ENCODE measurements around the gene BHLHE40.

The BHLHE40 gene

DNA sequence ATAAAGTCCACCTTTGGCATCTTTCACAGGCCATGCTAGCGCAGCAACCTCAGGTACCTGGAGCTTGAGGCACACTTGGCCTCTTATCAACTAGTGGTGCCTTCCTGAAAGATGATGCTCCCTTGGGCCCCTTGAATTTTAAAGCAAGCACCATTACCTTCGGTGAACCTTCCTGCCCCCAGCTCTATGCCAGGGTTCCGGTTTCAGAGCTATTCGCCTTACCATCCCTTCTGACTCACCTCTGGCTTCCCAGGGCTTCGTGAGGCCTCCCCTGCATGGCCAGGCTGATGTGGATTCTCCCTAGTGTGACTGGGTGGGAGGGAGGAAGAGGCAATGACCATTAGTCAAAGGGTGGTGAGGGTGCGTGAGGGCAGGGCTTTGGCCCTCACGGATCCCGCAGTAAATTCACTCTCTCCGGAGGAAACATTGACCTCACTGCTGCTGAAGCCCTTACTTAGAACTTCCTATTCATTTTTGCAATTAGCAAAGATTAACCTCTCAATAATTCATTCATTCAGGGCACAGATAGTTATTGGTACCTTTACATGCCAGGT lies 16.3 kb downstream of the BHLHE40 start:
- no peak overlapping the region for H3K9ac ChIP-seq (ENCODE audit: low read length)
- H3K9me3 ChIP-seq (ENCODE audit: low read length) = no peaks in the 10 kb centered on the region
- H3K4me1 ChIP-seq (ENCODE audit: insufficient read depth, low read length) = peaks cover 5% of the 10 kb centered on the region
- H3K27ac ChIP-seq (ENCODE audit: low read depth, low read length) = peak overlapping the region; percentile 17
- H3K36me3 ChIP-seq (ENCODE audit: insufficient read depth, low read length) = no peaks in the 10 kb centered on the region
- no peaks in the 10 kb centered on the region for H3K27me3 ChIP-seq (ENCODE audit: control insufficient read depth in 1 of 2, insufficient read depth in 2 of 2, low read length in 2 of 2)
- H3K4me3 ChIP-seq (ENCODE audit: low read depth in 1 of 2, low read length in 2 of 2) = no peak overlapping the region

- H3K27me3 ChIP-seq (ENCODE audit: control insufficient read depth in 1 of 2, insufficient read depth in 2 of 2, low read length in 2 of 2) = no peaks in the 10 kb centered on the region
- no peak overlapping the region for H3K4me3 ChIP-seq (ENCODE audit: low read depth in 1 of 2, low read length in 2 of 2)
- no peaks in the 10 kb centered on the region for H3K9me3 ChIP-seq (ENCODE audit: low read length)
- H3K27ac ChIP-seq (ENCODE audit: low read depth, low read length) = no peak overlapping the region
- no peaks in the 10 kb centered on the region for H3K36me3 ChIP-seq (ENCODE audit: insufficient read depth, low read length)
- no peak overlapping the region for H3K9ac ChIP-seq (ENCODE audit: low read length)
- peaks cover 5% of the 10 kb centered on the region for H3K4me1 ChIP-seq (ENCODE audit: insufficient read depth, low read length)
Measured at GRCh38 chr3:4996223-4996765, 17.1 kb downstream of the BHLHE40 start.

DNA sequence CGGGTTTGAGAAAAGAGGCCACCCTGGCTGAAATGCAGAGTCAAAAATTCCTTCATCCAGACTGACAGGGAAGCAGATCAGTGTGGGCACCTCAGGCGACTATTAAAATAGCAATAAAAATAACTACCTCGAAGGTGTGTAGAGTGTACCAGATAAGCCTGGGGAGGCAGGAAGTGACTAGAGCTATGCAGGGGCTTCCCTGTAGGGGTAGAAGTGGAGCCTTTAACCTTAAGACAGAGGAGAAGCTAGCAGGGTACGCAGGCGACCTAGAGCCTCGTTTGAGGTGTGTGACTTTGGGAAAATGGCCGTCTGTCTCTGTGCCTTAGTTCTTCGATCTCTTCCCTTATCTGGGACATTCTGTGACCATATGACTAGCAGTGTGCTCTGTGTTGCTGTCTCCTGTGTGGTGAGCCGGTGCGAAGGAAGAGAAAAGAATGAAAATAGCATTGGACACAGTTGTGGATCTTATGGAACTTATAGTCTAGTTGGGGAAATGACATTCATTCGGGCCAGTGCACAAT lies 17.6 kb downstream of the BHLHE40 start:
- Histone ChIP-seq H3K27me3 (ENCODE audit: control insufficient read depth in 1 of 2, insufficient read depth in 2 of 2, low read length in 2 of 2) (no peaks in the 10 kb centered on the region), H3K9me3 (ENCODE audit: low read length) (no peaks in the 10 kb centered on the region), H3K4me3 (ENCODE audit: low read depth in 1 of 2, low read length in 2 of 2) (no peak overlapping the region), H3K9ac (ENCODE audit: low read length) (no peak overlapping the region), H3K36me3 (ENCODE audit: insufficient read depth, low read length) (no peaks in the 10 kb centered on the region), H3K27ac (ENCODE audit: low read depth, low read length) (no peak overlapping the region), H3K4me1 (ENCODE audit: insufficient read depth, low read length) (peaks cover 5% of the 10 kb centered on the region)

- Histone ChIP-seq H3K9ac (ENCODE audit: low read length) (no peak overlapping the region), H3K9me3 (ENCODE audit: low read length) (no peaks in the 10 kb centered on the region), H3K36me3 (ENCODE audit: insufficient read depth, low read length) (no peaks in the 10 kb centered on the region), H3K27me3 (ENCODE audit: control insufficient read depth in 1 of 2, insufficient read depth in 2 of 2, low read length in 2 of 2) (no peaks in the 10 kb centered on the region), H3K4me1 (ENCODE audit: insufficient read depth, low read length) (peaks cover 5% of the 10 kb centered on the region), H3K4me3 (ENCODE audit: low read depth in 1 of 2, low read length in 2 of 2) (no peak overlapping the region), H3K27ac (ENCODE audit: low read depth, low read length) (no peak overlapping the region)
Measured at GRCh38 chr3:4997946-4998345, 18.7 kb downstream of the BHLHE40 start.

DNA sequence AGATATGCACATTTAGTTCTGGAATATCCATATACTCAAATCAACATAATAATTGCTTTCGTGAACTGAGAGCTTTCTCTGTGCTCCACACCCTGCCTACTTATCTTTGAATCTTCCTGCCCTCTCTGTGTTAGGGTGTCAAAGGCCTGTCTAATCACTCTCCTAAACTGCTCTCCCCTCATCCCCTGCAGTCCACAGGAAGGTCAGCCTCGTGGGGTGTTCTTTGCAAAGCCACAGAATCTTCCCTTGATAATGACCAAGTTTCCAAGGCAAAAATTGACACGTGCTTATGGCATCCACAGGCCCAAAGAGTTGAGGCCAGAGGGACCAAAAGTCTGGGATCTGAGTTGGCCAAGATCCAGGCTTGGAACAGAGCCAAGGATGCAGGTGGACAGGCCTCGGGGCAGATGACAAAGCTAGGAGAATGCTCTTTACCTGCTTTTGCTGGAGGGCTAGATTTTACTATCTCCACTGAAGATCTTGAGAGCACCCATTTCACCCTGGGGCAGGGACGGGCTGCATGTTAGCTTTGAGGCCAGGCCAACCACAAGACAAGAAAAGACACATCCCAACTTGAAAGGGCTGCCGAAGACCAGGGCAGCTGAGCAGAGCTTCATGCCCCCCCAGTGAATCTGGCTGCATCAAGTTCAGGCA lies 20.4 kb downstream of the BHLHE40 start:
- Histone ChIP-seq H3K27me3 (ENCODE audit: control insufficient read depth in 1 of 2, insufficient read depth in 2 of 2, low read length in 2 of 2) (no peaks in the 10 kb centered on the region), H3K9ac (ENCODE audit: low read length) (no peak overlapping the region), H3K4me1 (ENCODE audit: insufficient read depth, low read length) (peaks cover 5% of the 10 kb centered on the region), H3K4me3 (ENCODE audit: low read depth in 1 of 2, low read length in 2 of 2) (no peak overlapping the region), H3K36me3 (ENCODE audit: insufficient read depth, low read length) (no peaks in the 10 kb centered on the region), H3K27ac (ENCODE audit: low read depth, low read length) (no peak overlapping the region), H3K9me3 (ENCODE audit: low read length) (no peaks in the 10 kb centered on the region)

DNA sequence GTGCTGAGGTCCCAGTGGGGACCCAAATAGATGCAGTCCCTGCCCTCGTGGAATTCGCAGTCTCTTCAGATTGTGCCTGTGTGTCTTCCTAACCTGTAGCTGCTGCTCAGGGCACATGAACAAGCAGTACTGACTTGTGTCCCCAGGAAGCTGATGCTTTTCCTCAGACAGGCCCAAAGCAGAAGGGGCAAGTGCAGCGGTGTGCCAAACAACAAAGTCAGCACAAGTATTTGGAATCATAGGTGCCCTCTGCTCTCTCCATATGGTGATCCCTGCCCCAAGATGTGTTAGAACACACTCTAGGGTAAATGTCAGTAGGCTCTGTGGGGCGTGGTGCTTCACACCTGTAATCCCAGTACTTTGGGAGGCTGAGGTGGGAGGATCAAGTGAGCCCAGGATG lies 21.9 kb downstream of the BHLHE40 start:
- Histone ChIP-seq H3K4me3 (ENCODE audit: low read depth in 1 of 2, low read length in 2 of 2) (no peak overlapping the region), H3K36me3 (ENCODE audit: insufficient read depth, low read length) (no peaks in the 10 kb centered on the region), H3K27me3 (ENCODE audit: control insufficient read depth in 1 of 2, insufficient read depth in 2 of 2, low read length in 2 of 2) (no peaks in the 10 kb centered on the region), H3K9ac (ENCODE audit: low read length) (no peak overlapping the region), H3K4me1 (ENCODE audit: insufficient read depth, low read length) (no peaks in the 10 kb centered on the region), H3K9me3 (ENCODE audit: low read length) (no peaks in the 10 kb centered on the region), H3K27ac (ENCODE audit: low read depth, low read length) (no peak overlapping the region)

DNA sequence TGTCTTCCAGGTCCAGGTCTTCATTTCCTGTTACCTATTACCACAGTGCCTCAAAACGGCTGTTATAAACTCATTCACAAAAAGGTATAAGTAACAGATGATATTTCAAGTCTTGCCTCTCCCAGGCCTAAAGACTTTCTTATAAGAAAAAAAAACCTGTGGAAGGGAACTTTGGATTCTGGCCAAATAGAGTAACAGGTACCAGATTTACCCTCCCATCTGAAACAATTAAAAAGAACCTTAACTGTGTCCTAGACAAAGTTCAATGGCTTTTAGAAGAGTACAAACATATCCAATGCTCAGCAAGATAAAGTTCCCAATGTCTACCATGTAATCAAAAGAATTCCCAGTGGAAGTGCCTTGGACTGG lies 22.6 kb downstream of the BHLHE40 start:
- Histone ChIP-seq H3K27ac (ENCODE audit: low read depth, low read length) (no peak overlapping the region), H3K9me3 (ENCODE audit: low read length) (no peaks in the 10 kb centered on the region), H3K9ac (ENCODE audit: low read length) (no peak overlapping the region), H3K4me1 (ENCODE audit: insufficient read depth, low read length) (no peaks in the 10 kb centered on the region), H3K27me3 (ENCODE audit: control insufficient read depth in 1 of 2, insufficient read depth in 2 of 2, low read length in 2 of 2) (no peaks in the 10 kb centered on the region), H3K4me3 (ENCODE audit: low read depth in 1 of 2, low read length in 2 of 2) (no peak overlapping the region), H3K36me3 (ENCODE audit: insufficient read depth, low read length) (no peaks in the 10 kb centered on the region)

- H3K9me3 ChIP-seq (ENCODE audit: low read length) = no peaks in the 10 kb centered on the region
- H3K27me3 ChIP-seq (ENCODE audit: control insufficient read depth in 1 of 2, insufficient read depth in 2 of 2, low read length in 2 of 2) = no peaks in the 10 kb centered on the region
- no peaks in the 10 kb centered on the region for H3K4me1 ChIP-seq (ENCODE audit: insufficient read depth, low read length)
- no peak overlapping the region for H3K9ac ChIP-seq (ENCODE audit: low read length)
- no peak overlapping the region for H3K4me3 ChIP-seq (ENCODE audit: low read depth in 1 of 2, low read length in 2 of 2)
- no peak overlapping the region for H3K27ac ChIP-seq (ENCODE audit: low read depth, low read length)
- H3K36me3 ChIP-seq (ENCODE audit: insufficient read depth, low read length) = no peaks in the 10 kb centered on the region
Measured at GRCh38 chr3:5002174-5002870, 23.1 kb downstream of the BHLHE40 start.

DNA sequence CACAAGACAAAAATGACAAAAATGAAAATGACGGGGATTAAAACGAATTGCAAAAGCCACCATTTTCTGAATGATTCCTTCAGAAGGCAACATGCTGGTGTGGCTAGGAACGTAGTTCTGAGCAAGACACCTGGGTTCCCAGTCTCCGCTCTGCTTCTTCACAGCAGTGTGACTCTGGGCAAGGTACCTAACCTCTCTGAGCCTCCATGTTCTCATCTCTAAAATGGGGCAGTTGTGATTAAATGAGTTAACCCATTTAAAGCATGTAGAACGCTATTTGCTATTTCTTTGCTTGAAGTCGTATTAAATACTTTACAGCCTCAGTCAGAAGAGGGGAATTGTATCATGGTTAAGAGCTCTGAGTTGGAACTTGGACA lies 23.6 kb downstream of the BHLHE40 start:
- no peaks in the 10 kb centered on the region for H3K27me3 ChIP-seq (ENCODE audit: control insufficient read depth in 1 of 2, insufficient read depth in 2 of 2, low read length in 2 of 2)
- no peak overlapping the region for H3K9ac ChIP-seq (ENCODE audit: low read length)
- no peaks in the 10 kb centered on the region for H3K4me1 ChIP-seq (ENCODE audit: insufficient read depth, low read length)
- no peaks in the 10 kb centered on the region for H3K36me3 ChIP-seq (ENCODE audit: insufficient read depth, low read length)
- H3K4me3 ChIP-seq (ENCODE audit: low read depth in 1 of 2, low read length in 2 of 2) = no peak overlapping the region
- no peak overlapping the region for H3K27ac ChIP-seq (ENCODE audit: low read depth, low read length)
- H3K9me3 ChIP-seq (ENCODE audit: low read length) = no peaks in the 10 kb centered on the region

GRCh38 chr3:5004319-5005152 lies 25.3 kb downstream of the BHLHE40 start:
- H3K27ac ChIP-seq (ENCODE audit: low read depth, low read length) = no peak overlapping the region
- H3K4me1 ChIP-seq (ENCODE audit: insufficient read depth, low read length) = no peaks in the 10 kb centered on the region

GRCh38 chr3:5005367-5005766 lies 26.1 kb downstream of the BHLHE40 start:
- H3K9ac ChIP-seq (ENCODE audit: low read length) = no peak overlapping the region
- H3K4me3 ChIP-seq (ENCODE audit: low read depth in 1 of 2, low read length in 2 of 2) = no peak overlapping the region
- H3K27me3 ChIP-seq (ENCODE audit: control insufficient read depth in 1 of 2, insufficient read depth in 2 of 2, low read length in 2 of 2) = no peaks in the 10 kb centered on the region
- H3K36me3 ChIP-seq (ENCODE audit: insufficient read depth, low read length) = no peaks in the 10 kb centered on the region
- H3K9me3 ChIP-seq (ENCODE audit: low read length) = no peaks in the 10 kb centered on the region
- no peaks in the 10 kb centered on the region for H3K4me1 ChIP-seq (ENCODE audit: insufficient read depth, low read length)
- H3K27ac ChIP-seq (ENCODE audit: low read depth, low read length) = no peak overlapping the region

More at GRCh38 chr3:5004319-5005152, 25.3 kb downstream of the BHLHE40 start:
- no peaks in the 10 kb centered on the region for H3K27me3 ChIP-seq (ENCODE audit: control insufficient read depth in 1 of 2, insufficient read depth in 2 of 2, low read length in 2 of 2)
- H3K4me3 ChIP-seq (ENCODE audit: low read depth in 1 of 2, low read length in 2 of 2) = no peak overlapping the region
- H3K9me3 ChIP-seq (ENCODE audit: low read length) = no peaks in the 10 kb centered on the region
- no peak overlapping the region for H3K9ac ChIP-seq (ENCODE audit: low read length)
- H3K36me3 ChIP-seq (ENCODE audit: insufficient read depth, low read length) = no peaks in the 10 kb centered on the region
